HG02623 (cell line): ENCODE measurements around the gene CEP120.

Source experiments
- ATAC-seq: cut with Tn5 transposase; IDR thresholded peaks from one replicate; pipeline ENCODE4 v1.9.1; 2021; ENCODE audit warnings: moderate library complexity; ENCODE audit not compliant: unreplicated experiment

The CEP120 gene

DNA sequence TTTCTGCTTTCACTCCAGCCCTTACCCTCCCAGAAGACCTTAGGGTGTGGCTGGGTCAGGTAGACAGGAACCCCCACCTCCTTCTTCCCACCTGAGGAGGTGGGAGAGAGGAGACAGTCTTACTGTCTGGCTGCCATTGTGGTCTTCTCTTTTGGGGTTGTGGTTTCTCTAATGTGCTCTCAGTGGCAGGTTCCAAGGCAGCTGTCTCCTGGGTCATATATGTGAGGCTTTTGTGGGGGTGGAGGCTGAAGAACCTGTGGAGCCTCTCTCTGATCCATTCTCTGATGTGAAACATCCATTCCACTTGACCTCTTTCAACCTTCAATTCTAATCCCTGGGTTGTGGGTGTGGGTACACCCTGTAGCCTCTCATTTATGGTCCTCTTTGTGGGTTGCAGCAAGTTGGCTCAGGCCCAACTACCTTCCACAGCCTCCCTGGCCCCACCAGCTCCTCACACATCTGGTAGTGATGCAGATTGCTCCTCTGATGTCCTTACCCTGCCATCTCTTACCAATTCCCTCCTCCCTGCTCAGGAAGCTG lies 118.4 kb downstream of the CEP120 start:
- ATAC-seq: no peak

DNA sequence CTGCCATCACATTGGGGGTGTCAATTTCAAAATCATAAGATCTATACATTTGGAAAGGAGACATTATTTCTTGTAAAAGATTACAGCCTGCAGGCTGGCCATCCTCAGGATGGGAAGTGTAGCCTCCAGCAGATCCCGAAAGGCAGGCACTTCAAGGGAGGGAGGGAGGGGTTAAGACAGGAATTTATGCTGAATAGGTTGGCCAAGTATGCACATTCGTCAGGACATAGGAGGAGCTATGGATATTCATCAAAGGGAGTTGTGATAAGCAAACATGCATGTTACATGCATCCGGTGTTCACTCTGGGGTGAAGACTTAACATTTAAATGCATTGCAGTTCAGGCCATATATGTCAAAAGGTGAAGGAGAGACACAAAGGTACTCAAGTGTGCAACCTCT lies 119.4 kb downstream of the CEP120 start:
- no peak for ATAC-seq

DNA sequence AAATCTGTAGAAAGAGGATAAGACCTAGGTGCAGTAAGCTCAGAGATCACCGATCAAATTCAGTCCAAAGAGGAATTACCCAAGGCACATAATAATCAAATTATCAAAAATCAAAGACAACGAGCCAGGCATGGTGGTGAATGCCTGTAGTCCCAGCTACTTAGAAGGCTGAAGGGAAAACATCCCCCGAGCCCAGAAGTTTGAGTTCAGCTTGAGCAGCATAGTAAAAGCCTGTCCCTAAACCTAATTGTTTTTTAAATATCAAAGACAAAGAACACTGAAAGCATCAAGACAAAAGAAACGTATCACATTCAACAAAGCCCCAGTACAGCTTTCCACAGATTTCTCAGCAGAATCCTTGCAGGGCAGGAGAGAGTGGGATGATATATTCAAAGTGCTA lies 122.9 kb downstream of the CEP120 start:
- no peak for ATAC-seq

DNA sequence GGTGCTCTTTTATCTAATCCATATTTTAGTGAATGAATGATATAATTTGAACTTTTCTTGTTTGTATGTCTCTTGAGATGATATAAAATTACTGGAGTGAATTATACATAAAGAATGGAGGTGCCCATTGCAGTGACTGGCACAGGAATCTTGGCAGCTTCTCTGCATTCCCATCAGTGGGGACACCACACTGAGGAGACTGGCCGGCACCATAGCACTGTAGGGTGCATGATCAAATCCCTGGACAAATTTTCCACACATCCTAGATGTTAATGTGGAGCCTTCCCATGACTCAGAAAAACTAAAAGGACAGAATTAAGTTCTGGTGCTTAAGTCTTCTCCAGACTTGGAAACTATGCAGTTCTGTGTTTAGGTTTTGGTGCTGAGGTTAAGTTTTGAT lies 124.1 kb downstream of the CEP120 start:
- no peak for ATAC-seq

DNA sequence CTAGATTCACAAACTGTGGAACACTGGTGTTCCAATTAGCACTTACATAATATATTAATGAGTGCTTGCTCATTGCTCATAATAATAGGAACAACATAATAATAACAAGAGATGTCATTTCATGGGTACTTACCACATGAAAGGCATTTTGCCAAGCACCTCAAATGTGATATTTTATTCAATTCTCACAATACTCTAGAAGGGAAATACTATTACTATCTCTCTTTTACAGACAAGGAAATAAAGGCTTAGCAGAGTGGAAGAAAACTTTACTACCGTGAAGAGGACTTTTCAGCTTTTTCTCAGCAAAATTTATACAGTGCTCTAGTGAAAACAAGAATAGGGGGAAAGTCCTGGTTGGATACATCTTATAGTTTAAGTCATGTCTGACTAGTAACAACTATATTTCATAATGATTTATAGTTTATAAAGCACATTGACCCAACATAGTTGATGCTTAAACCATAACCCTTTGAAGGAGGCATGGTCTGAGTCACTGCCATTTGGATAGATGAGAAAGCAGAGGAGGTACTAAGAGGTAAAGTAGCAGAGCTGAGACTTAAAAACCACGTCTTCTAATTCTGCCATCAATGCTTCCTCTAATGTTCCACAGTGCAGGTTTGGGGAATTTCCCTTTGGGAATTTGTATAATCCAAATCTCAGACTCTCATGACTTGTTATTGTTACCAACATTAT lies 124.7 kb downstream of the CEP120 start:
- ATAC-seq: no peak

DNA sequence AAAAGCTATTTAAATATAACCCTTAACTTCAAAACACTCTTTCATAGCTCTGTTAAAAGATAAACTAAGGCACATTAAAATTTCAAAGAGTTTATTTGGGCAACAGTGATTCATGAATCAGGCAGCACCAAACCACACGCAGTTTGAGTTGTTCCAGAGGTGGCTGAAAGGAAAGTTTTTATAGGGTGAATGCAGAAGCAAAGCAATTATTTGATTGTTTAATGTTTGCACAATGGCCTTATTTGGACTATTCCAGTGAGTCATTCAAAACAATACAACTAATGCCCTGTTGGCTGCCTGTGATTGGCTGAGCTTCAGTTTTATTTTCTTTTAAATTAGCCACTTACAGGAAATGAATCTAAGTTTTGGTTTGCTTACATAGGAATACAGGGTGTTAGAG lies 125.3 kb downstream of the CEP120 start:
- no peak for ATAC-seq

DNA sequence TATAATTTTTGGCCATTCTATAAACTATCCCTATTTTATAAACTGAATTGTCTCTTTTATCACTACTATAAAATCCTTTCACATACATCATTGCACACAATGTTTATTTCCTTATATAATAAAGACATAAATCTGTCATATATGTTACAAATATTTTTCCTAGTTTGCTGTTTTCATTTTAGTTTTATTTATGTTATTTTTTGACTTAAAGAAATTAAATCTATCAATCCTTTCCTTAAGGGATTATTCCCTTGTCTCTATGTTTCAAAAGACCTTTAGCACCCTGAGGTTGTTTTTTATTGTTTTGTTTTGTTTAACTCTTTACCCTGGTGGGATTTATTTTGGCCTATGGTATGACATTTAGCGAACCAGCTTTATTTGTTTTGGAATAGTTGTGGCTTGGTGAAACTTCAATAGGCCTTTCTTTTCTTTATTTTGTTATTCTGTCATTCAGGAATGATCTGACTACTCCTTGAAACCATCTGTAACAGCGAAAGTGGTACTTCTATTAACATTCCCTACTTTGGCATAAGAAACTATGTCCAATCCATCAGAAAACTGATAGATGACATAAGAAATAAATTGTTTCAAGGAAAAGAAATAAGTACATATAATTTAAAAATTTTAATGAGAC lies 125.9 kb downstream of the CEP120 start:
- ATAC-seq: no peak
